ENCODE results near the gene GLI3. TPM values are rescaled to one million over a fixed set of nuclear protein-coding genes. Genes with fewer than 3 reads are reported as not detected.

GLI3 gene
- polyA plus RNA-seq, 1 of the 3 experiments (the other 2 are of a cell fraction) = 0.08 TPM

DNA sequence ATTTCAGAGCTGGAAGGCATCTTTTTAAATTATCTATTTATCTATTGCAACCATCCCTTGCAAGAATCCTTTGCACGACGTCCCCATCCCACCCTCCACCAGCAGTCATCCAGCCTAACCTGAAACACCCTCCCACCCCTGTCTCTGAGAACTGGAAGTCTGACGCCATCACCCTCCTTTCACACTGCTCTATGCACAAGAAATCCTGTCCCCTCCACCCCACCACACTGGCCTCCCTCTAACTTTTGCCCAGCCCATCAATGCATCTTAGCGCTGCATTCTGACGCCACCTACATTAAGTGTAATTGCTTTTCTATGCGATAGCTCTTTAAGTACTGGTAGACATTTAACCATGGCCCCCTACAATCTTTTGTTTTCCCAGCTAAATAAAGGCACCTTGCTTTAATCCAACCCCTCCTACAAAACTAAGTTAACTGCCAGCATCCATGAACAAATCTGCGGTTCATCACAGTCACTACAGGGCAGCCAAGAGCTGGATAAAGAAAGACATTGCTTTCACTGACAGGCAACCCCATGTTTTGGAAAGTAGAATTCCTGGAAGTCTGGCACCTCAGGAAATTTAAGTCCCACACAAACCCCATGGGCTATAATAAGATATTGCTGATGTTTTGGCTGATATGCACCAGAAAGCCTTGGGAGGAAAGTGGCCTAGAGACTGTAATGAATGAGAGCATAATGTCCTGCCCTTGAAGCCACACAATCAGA, 128.0 kb downstream of the GLI3 start:
- H3F3A ChIP-seq (replicated peaks; ENCODE audit: insufficient read depth) = no peaks in the 10 kb centered on the region
- H3K9me3 ChIP-seq = no peaks in the 10 kb centered on the region
- H3K9me2 ChIP-seq = no peaks in the 10 kb centered on the region
- no peak overlapping the region for H3K27ac ChIP-seq (ENCODE audit: low read depth in 2 of 2, low read length in 1 of 2)
- H3K4me2 ChIP-seq = no peak overlapping the region
- no peaks in the 10 kb centered on the region for H4K20me1 ChIP-seq (ENCODE audit: insufficient read depth)
- H3K36me3 ChIP-seq (replicated peaks in 1 of 2; ENCODE audit: control insufficient read depth in 1 of 2, insufficient read depth in 2 of 2, low read length in 1 of 2) = no peaks in the 10 kb centered on the region
- POLR2A ChIA-PET = no interaction called here
- H3K79me2 ChIP-seq (ENCODE audit: insufficient read depth) = no peaks in the 10 kb centered on the region
- DNase-seq = no peak
- WGBS (ENCODE audit: low lambda C conversion rate) = 27% methylated on average over 7 of the region's 7 CpGs
- H2AFZ ChIP-seq (ENCODE audit: low read depth) = no peak overlapping the region
- peaks cover 80% of the 10 kb centered on the region; the same call in 1 of the 2 replicates for H3K27me3 ChIP-seq (ENCODE audit: insufficient read depth)
- TF ChIP-seq, protein P1, sequence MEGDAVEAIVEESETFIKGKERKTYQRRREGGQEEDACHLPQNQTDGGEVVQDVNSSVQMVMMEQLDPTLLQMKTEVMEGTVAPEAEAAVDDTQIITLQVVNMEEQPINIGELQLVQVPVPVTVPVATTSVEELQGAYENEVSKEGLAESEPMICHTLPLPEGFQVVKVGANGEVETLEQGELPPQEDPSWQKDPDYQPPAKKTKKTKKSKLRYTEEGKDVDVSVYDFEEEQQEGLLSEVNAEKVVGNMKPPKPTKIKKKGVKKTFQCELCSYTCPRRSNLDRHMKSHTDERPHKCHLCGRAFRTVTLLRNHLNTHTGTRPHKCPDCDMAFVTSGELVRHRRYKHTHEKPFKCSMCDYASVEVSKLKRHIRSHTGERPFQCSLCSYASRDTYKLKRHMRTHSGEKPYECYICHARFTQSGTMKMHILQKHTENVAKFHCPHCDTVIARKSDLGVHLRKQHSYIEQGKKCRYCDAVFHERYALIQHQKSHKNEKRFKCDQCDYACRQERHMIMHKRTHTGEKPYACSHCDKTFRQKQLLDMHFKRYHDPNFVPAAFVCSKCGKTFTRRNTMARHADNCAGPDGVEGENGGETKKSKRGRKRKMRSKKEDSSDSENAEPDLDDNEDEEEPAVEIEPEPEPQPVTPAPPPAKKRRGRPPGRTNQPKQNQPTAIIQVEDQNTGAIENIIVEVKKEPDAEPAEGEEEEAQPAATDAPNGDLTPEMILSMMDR (IDR thresholded peaks at IDR 0.05) = no peak
- no peak for TF ChIP-seq TAF1 (IDR thresholded peaks at IDR 0.05; ENCODE audit: borderline replicate concordance, low read depth, low read length)
- TF ChIP-seq RFX5 (IDR thresholded peaks at IDR 0.05; ENCODE audit: low read length) = no peak
- no peak for TF ChIP-seq SMC3 (IDR thresholded peaks at IDR 0.05; ENCODE audit: low read depth, low read length)
- no peak for TF ChIP-seq YY1 (IDR thresholded peaks at IDR 0.05; ENCODE audit: low read depth)
- TF ChIP-seq, protein P2, sequence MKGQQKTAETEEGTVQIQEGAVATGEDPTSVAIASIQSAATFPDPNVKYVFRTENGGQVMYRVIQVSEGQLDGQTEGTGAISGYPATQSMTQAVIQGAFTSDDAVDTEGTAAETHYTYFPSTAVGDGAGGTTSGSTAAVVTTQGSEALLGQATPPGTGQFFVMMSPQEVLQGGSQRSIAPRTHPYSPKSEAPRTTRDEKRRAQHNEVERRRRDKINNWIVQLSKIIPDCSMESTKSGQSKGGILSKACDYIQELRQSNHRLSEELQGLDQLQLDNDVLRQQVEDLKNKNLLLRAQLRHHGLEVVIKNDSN (IDR thresholded peaks at IDR 0.05; ENCODE audit: borderline replicate concordance, low read depth) = no peak
- TF ChIP-seq RCOR1 (IDR thresholded peaks at IDR 0.05; ENCODE audit: low read length) = no peak
- no peak overlapping the region for H3K9ac ChIP-seq
- H3K4me1 ChIP-seq (ENCODE audit: control insufficient read depth in 1 of 2, insufficient read depth in 2 of 2, low read depth in 1 of 2, low read length in 1 of 2) = no peaks in the 10 kb centered on the region; a peak in 1 of 4 replicates
- CTCF ChIA-PET = no interaction called here
- H3K4me3 ChIP-seq (ENCODE audit: low read depth in 2 of 2, low read length in 1 of 2) = no peak overlapping the region

DNA sequence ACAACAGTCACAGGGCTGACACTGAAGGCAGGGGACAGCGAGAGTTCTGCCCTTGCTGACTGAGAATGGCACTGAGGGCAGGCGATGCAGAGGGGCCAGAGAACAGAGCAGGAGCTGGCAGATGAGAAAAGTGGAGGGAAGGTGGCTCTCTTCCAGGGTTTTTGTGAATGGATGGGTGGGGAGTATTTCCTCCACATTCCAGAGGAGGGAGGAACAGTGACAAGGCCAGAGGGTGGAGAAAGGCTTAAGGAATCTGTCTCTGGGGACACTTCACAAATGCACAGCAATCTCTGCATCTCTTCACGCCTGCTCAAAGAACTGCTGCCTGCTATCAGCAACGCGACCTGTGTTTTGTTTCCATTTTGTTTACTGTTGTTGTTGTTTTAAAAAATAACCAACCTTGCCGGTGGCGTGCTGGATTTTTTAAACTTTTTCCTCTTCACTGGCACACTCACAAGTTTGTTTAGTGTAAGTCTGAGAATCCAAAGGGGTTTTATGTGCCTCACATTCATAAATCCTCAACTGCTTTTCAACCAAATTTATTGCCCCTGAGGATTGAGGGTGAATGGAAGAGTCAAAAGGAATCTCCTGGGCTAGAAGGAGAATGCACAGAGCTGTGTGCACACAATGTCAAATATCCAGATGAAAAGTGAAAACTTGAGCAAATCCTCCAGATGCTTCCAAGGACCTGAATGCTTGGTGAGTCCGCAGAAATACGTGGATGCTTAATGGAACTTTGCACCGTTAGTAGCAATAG, 129.3 kb downstream of the GLI3 start:
- H3K27me3 ChIP-seq (ENCODE audit: insufficient read depth) = peaks cover 74% of the 10 kb centered on the region; the same call in 1 of the 2 replicates
- H2AFZ ChIP-seq (ENCODE audit: low read depth) = no peak overlapping the region
- H3K4me2 ChIP-seq = no peak overlapping the region
- TF ChIP-seq ELF1 (IDR thresholded peaks at IDR 0.05) (no peak), SMC3 (IDR thresholded peaks at IDR 0.05; ENCODE audit: low read depth, low read length) (no peak)
- TF ChIP-seq, protein P3, sequence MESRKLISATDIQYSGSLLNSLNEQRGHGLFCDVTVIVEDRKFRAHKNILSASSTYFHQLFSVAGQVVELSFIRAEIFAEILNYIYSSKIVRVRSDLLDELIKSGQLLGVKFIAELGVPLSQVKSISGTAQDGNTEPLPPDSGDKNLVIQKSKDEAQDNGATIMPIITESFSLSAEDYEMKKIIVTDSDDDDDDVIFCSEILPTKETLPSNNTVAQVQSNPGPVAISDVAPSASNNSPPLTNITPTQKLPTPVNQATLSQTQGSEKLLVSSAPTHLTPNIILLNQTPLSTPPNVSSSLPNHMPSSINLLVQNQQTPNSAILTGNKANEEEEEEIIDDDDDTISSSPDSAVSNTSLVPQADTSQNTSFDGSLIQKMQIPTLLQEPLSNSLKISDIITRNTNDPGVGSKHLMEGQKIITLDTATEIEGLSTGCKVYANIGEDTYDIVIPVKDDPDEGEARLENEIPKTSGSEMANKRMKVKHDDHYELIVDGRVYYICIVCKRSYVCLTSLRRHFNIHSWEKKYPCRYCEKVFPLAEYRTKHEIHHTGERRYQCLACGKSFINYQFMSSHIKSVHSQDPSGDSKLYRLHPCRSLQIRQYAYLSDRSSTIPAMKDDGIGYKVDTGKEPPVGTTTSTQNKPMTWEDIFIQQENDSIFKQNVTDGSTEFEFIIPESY (IDR thresholded peaks at IDR 0.05; ENCODE audit: borderline replicate concordance, low read depth) = no peak
- TF ChIP-seq, protein P4, sequence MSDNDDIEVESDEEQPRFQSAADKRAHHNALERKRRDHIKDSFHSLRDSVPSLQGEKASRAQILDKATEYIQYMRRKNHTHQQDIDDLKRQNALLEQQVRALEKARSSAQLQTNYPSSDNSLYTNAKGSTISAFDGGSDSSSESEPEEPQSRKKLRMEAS (IDR thresholded peaks at IDR 0.05; ENCODE audit: low read depth) = no peak
- TF ChIP-seq, protein P5, sequence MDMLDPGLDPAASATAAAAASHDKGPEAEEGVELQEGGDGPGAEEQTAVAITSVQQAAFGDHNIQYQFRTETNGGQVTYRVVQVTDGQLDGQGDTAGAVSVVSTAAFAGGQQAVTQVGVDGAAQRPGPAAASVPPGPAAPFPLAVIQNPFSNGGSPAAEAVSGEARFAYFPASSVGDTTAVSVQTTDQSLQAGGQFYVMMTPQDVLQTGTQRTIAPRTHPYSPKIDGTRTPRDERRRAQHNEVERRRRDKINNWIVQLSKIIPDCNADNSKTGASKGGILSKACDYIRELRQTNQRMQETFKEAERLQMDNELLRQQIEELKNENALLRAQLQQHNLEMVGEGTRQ (IDR thresholded peaks at IDR 0.05; ENCODE audit: borderline replicate concordance, low read depth, low read length) = no peak
- no peak overlapping the region for H3K4me3 ChIP-seq (ENCODE audit: low read depth in 2 of 2, low read length in 1 of 2)
- POLR2A ChIA-PET = no interaction called here
- WGBS (ENCODE audit: low lambda C conversion rate) = 21% methylated on average over 10 of the region's 10 CpGs
- H4K20me1 ChIP-seq (ENCODE audit: insufficient read depth) = no peaks in the 10 kb centered on the region
- H3K4me1 ChIP-seq (ENCODE audit: control insufficient read depth in 1 of 2, insufficient read depth in 2 of 2, low read depth in 1 of 2, low read length in 1 of 2) = no peaks in the 10 kb centered on the region; a peak in 1 of 4 replicates
- no peak for DNase-seq
- H3K9me3 ChIP-seq = no peaks in the 10 kb centered on the region
- no peaks in the 10 kb centered on the region for H3K36me3 ChIP-seq (replicated peaks in 1 of 2; ENCODE audit: control insufficient read depth in 1 of 2, insufficient read depth in 2 of 2, low read length in 1 of 2)
- H3K27ac ChIP-seq (ENCODE audit: low read depth in 2 of 2, low read length in 1 of 2) = no peak overlapping the region
- no peaks in the 10 kb centered on the region for H3K9me2 ChIP-seq
- no peaks in the 10 kb centered on the region for H3K79me2 ChIP-seq (ENCODE audit: insufficient read depth)
- CTCF ChIA-PET = no interaction called here
- H3F3A ChIP-seq (replicated peaks; ENCODE audit: insufficient read depth) = no peaks in the 10 kb centered on the region
- H3K9ac ChIP-seq = no peak overlapping the region

All from SK-N-SH (cell line).